ENCODE results near the gene MRTFA. TPM values are rescaled to one million over a fixed set of nuclear protein-coding genes. Genes with fewer than 3 reads are reported as not detected.

MRTFA gene
- total RNA-seq, 1 donor from 2014 or later: 11.3 TPM

DNA sequence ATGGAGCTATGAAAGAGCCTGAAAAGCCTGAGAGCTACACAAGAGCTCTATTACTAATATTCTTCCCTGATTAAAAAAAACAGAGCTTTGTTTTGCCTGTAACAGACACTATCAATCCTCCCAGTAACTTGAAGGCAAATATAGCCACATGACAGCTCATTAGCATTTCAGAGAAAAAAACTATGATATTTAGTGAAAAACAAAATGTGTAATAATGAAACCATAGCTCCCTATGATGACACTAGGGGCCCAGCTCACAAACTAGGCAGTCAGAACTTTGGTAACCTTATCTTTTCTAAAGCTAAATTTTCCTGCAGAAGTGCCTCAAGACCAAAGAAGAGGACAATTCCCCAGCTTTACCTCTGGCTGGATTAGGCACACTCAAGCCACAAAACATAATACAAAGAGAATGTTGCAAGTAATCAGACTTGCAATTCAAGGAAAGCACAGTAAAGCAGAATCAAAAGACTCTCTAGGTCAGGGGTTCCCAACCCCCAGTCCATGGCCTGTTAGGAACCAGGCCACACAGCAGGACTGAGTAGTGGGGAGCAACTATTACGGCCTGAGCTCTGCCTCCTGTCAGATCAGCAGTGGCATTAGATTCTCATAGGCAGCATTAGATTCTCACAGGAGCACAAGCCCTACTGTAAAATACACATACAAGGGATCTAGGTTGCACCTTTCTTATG is 53.3 kb downstream of the MRTFA start:
- Histone ChIP-seq H3K27me3 (no peaks in the 10 kb centered on the region), H3K4me3 (no peak overlapping the region), H3K9ac (no peak overlapping the region), H3K79me2 (ENCODE audit: low read depth) (peaks cover 9% of the 10 kb centered on the region), H3K9me3 (ENCODE audit: low read depth) (no peaks in the 10 kb centered on the region), H3K4me2 (no peak overlapping the region), H3K36me3 (peaks cover 5% of the 10 kb centered on the region), H3K27ac (peak overlapping the region; percentile 45), H2AFZ (replicated peaks) (no peak overlapping the region), H4K20me1 (ENCODE audit: low read depth) (no peaks in the 10 kb centered on the region), H3F3A (ENCODE audit: low read depth) (peaks cover 14% of the 10 kb centered on the region), H3K4me1 (no peaks in the 10 kb centered on the region)
- peaks cover 3% of the 10 kb centered on the region for H3K27me3 Mint-ChIP-seq (ENCODE audit: insufficient read depth, low read depth)
- H3K27ac Mint-ChIP-seq: no peak overlapping the region
- peaks cover 15% of the 10 kb centered on the region for H3K9me3 Mint-ChIP-seq
- H3K4me3 Mint-ChIP-seq: no peak overlapping the region
- no peak for DNase-seq (ENCODE audit: low spot score)
- peaks cover 4% of the 10 kb centered on the region for H3K4me1 Mint-ChIP-seq
- peaks cover 27% of the 10 kb centered on the region for H3K36me3 Mint-ChIP-seq
- TF ChIP-seq, protein P1, sequence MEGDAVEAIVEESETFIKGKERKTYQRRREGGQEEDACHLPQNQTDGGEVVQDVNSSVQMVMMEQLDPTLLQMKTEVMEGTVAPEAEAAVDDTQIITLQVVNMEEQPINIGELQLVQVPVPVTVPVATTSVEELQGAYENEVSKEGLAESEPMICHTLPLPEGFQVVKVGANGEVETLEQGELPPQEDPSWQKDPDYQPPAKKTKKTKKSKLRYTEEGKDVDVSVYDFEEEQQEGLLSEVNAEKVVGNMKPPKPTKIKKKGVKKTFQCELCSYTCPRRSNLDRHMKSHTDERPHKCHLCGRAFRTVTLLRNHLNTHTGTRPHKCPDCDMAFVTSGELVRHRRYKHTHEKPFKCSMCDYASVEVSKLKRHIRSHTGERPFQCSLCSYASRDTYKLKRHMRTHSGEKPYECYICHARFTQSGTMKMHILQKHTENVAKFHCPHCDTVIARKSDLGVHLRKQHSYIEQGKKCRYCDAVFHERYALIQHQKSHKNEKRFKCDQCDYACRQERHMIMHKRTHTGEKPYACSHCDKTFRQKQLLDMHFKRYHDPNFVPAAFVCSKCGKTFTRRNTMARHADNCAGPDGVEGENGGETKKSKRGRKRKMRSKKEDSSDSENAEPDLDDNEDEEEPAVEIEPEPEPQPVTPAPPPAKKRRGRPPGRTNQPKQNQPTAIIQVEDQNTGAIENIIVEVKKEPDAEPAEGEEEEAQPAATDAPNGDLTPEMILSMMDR (IDR thresholded peaks at IDR 0.05): no peak
- TF ChIP-seq EZH2 (IDR thresholded peaks at IDR 0.05): no peak
- TF ChIP-seq EZH2phosphoT487 (IDR thresholded peaks at IDR 0.05): no peak

DNA sequence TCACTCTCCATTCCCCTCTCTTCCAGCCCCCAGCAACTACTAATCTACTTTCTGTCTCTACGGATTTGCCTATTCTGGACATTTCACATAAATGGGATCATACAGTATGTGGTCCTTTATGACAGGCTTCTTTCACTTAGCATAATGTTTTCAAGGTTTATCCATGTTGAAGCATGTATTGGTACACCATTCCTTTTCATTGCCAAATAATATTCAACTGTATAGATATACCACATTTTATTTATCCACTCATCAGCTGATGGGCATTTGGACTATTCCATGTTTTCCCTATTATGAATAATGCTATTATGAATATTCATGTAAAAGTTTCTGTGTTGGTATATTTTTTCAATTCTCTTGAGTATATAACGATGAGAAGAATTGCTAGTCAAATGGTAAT is 54.5 kb downstream of the MRTFA start:
- H3K36me3 Mint-ChIP-seq: peaks cover 23% of the 10 kb centered on the region

DNA sequence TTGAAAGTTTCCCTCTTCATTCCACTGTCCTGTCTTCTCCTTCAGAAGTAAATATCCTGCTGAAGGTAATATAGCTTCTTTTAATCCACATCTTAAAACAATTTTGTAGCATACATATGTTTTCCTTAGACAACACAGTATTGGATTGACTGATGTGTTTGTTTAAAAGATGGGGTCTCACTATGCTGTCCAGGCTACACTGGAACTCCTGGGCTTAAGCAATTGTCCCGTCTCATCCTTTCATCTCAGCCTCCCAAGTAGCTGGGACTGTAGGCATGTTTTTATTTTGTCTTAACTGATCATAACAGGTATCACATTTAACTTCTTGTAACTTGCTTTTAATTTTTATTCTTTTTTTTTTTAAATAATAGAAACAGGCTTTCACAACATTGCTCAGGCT is 55.9 kb downstream of the MRTFA start:
- Mint-ChIP-seq H3K9me3 (peaks cover 15% of the 10 kb centered on the region), H3K27me3 (ENCODE audit: insufficient read depth, low read depth) (no peaks in the 10 kb centered on the region), H3K4me3 (no peak overlapping the region), H3K4me1 (no peaks in the 10 kb centered on the region), H3K36me3 (peaks cover 20% of the 10 kb centered on the region), H3K27ac (no peak overlapping the region)
- Histone ChIP-seq H4K20me1 (ENCODE audit: low read depth) (no peaks in the 10 kb centered on the region), H3K79me2 (ENCODE audit: low read depth) (peaks cover 9% of the 10 kb centered on the region), H3K4me3 (no peak overlapping the region), H3K27me3 (no peaks in the 10 kb centered on the region), H3K4me1 (no peaks in the 10 kb centered on the region), H3K9me3 (ENCODE audit: low read depth) (no peaks in the 10 kb centered on the region), H3K4me2 (no peak overlapping the region), H3F3A (ENCODE audit: low read depth) (peaks cover 14% of the 10 kb centered on the region), H3K36me3 (peaks cover 5% of the 10 kb centered on the region), H2AFZ (replicated peaks) (no peak overlapping the region), H3K9ac (no peak overlapping the region), H3K27ac (no peak overlapping the region)
- no peak for DNase-seq (ENCODE audit: low spot score)
- TF ChIP-seq EZH2 (IDR thresholded peaks at IDR 0.05): no peak
- TF ChIP-seq EZH2phosphoT487 (IDR thresholded peaks at IDR 0.05): no peak
- TF ChIP-seq, protein P1 (IDR thresholded peaks at IDR 0.05): no peak

More for the DNA sequence above, 54.5 kb downstream of the MRTFA start:
- Histone ChIP-seq H3K27ac (no peak overlapping the region), H3K4me3 (no peak overlapping the region), H3F3A (ENCODE audit: low read depth) (peaks cover 14% of the 10 kb centered on the region), H3K9me3 (ENCODE audit: low read depth) (no peaks in the 10 kb centered on the region), H2AFZ (replicated peaks) (no peak overlapping the region), H3K4me1 (no peaks in the 10 kb centered on the region), H3K4me2 (no peak overlapping the region), H3K79me2 (ENCODE audit: low read depth) (peaks cover 9% of the 10 kb centered on the region), H3K36me3 (peaks cover 5% of the 10 kb centered on the region), H4K20me1 (ENCODE audit: low read depth) (no peaks in the 10 kb centered on the region), H3K27me3 (no peaks in the 10 kb centered on the region), H3K9ac (no peak overlapping the region)
- H3K4me3 Mint-ChIP-seq: no peak overlapping the region
- DNase-seq (ENCODE audit: low spot score): no peak
- peaks cover 4% of the 10 kb centered on the region for H3K4me1 Mint-ChIP-seq
- no peaks in the 10 kb centered on the region for H3K27me3 Mint-ChIP-seq (ENCODE audit: insufficient read depth, low read depth)
- H3K27ac Mint-ChIP-seq: no peak overlapping the region
- peaks cover 15% of the 10 kb centered on the region for H3K9me3 Mint-ChIP-seq
- TF ChIP-seq, protein P1 (IDR thresholded peaks at IDR 0.05): no peak
